Ishikawa (cell line): ENCODE results near the gene KDM8.

Source experiments
- CEBPB ChIP-seq: IDR thresholded peaks from 2 replicates; pipeline ENCODE4 v1.6.1; 2012
- CREB1 ChIP-seq: IDR thresholded peaks from 2 replicates; pipeline ENCODE4 v1.6.1; 2012; ENCODE audit warnings: low read depth
- EGR1 ChIP-seq: IDR thresholded peaks from 2 replicates; pipeline ENCODE4 v1.6.1; 2012
- EP300 ChIP-seq: IDR thresholded peaks from 2 replicates; pipeline ENCODE4 v1.6.1; 2012; ENCODE audit warnings: borderline replicate concordance
- FOXM1 ChIP-seq: IDR thresholded peaks from 2 replicates; pipeline ENCODE4 v1.6.1; 2012; ENCODE audit warnings: low read depth, borderline replicate concordance
- NFIC ChIP-seq: IDR thresholded peaks from 2 replicates; pipeline ENCODE4 v1.6.1; 2012
- RAD21 ChIP-seq: IDR thresholded peaks from 2 replicates; pipeline ENCODE4 v1.6.1; 2012; ENCODE audit warnings: low read depth
- TAF1 ChIP-seq: IDR thresholded peaks from 2 replicates; pipeline ENCODE4 v1.6.1; 2012; ENCODE audit warnings: low read depth, mild to moderate bottlenecking
- TCF12 ChIP-seq: IDR thresholded peaks from 2 replicates; pipeline ENCODE4 v1.6.1; 2012; ENCODE audit warnings: low read depth
- TEAD4 ChIP-seq: IDR thresholded peaks from 2 replicates; pipeline ENCODE4 v1.6.1; 2012
- USF1 ChIP-seq: IDR thresholded peaks from 2 replicates; pipeline ENCODE4 v1.6.1; 2012
- YY1 ChIP-seq: IDR thresholded peaks from 2 replicates; pipeline ENCODE4 v1.6.1; 2012; ENCODE audit warnings: low read depth
- ZBTB7A ChIP-seq: IDR thresholded peaks from 2 replicates; pipeline ENCODE4 v1.6.1; 2012; ENCODE audit warnings: low read depth
- TF ChIP-seq, protein P1 (sequence below): IDR thresholded peaks from 2 replicates; pipeline ENCODE4 v1.6.1; 2012; ENCODE audit warnings: low read depth, mild to moderate bottlenecking
- TF ChIP-seq, protein P2 (sequence below): IDR thresholded peaks from 2 replicates; pipeline ENCODE4 v1.6.1; 2012

KDM8 gene

GRCh38 chr16:27218756-27219155 is 15.4 kb downstream of the KDM8 start:
- no peak for TF ChIP-seq TAF1
- TF ChIP-seq, protein P1, sequence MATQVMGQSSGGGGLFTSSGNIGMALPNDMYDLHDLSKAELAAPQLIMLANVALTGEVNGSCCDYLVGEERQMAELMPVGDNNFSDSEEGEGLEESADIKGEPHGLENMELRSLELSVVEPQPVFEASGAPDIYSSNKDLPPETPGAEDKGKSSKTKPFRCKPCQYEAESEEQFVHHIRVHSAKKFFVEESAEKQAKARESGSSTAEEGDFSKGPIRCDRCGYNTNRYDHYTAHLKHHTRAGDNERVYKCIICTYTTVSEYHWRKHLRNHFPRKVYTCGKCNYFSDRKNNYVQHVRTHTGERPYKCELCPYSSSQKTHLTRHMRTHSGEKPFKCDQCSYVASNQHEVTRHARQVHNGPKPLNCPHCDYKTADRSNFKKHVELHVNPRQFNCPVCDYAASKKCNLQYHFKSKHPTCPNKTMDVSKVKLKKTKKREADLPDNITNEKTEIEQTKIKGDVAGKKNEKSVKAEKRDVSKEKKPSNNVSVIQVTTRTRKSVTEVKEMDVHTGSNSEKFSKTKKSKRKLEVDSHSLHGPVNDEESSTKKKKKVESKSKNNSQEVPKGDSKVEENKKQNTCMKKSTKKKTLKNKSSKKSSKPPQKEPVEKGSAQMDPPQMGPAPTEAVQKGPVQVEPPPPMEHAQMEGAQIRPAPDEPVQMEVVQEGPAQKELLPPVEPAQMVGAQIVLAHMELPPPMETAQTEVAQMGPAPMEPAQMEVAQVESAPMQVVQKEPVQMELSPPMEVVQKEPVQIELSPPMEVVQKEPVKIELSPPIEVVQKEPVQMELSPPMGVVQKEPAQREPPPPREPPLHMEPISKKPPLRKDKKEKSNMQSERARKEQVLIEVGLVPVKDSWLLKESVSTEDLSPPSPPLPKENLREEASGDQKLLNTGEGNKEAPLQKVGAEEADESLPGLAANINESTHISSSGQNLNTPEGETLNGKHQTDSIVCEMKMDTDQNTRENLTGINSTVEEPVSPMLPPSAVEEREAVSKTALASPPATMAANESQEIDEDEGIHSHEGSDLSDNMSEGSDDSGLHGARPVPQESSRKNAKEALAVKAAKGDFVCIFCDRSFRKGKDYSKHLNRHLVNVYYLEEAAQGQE = no peak
- no peak for TF ChIP-seq ZBTB7A
- no peak for TF ChIP-seq TCF12
- TF ChIP-seq RAD21 = no peak
- TF ChIP-seq EP300 = no peak

- no peak for TF ChIP-seq NFIC
- TF ChIP-seq TAF1 = no peak
- no peak for TF ChIP-seq TEAD4
- TF ChIP-seq TCF12 = no peak
- no peak for TF ChIP-seq RAD21
- TF ChIP-seq, protein P1 = no peak
- TF ChIP-seq, protein P2, sequence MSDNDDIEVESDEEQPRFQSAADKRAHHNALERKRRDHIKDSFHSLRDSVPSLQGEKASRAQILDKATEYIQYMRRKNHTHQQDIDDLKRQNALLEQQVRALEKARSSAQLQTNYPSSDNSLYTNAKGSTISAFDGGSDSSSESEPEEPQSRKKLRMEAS = no peak
- TF ChIP-seq USF1 = no peak
- TF ChIP-seq ZBTB7A = no peak
- no peak for TF ChIP-seq EGR1
- TF ChIP-seq FOXM1 = no peak
- TF ChIP-seq EP300 = no peak
- no peak for TF ChIP-seq CREB1
- no peak for TF ChIP-seq CEBPB
- no peak for TF ChIP-seq YY1
Measured at GRCh38 chr16:27219161-27219560, 15.8 kb downstream of the KDM8 start.

DNA sequence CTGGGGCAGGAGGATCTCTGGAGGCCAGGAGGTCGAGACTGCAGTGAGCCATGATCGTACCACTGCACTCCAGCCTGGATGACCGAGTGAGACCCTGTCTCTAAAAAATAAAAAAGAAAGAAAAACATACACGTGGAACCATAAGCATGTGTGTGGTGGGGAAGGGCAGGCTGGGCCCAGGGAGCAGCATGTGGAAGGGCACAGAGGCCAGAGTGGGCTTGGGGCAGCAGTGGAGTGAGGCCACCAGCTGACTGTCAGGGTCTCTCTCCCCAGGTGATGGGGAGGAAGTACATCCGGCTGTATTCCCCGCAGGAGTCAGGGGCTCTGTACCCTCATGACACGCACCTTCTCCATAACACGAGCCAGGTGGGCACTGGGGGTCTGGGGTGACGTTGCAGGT is 16.8 kb downstream of the KDM8 start:
- TF ChIP-seq NFIC = no peak
- TF ChIP-seq ZBTB7A = no peak
- no peak for TF ChIP-seq YY1
- no peak for TF ChIP-seq RAD21
- no peak for TF ChIP-seq FOXM1
- no peak for TF ChIP-seq TAF1
- TF ChIP-seq EGR1 = no peak
- TF ChIP-seq CREB1 = no peak
- TF ChIP-seq, protein P2 = no peak
- TF ChIP-seq, protein P1 = no peak
- no peak for TF ChIP-seq TCF12
- no peak for TF ChIP-seq USF1
- no peak for TF ChIP-seq TEAD4
- no peak for TF ChIP-seq CEBPB
- no peak for TF ChIP-seq EP300

GRCh38 chr16:27220527-27220926 is 17.2 kb downstream of the KDM8 start:
- no peak for TF ChIP-seq RAD21
- TF ChIP-seq, protein P1 = no peak
- no peak for TF ChIP-seq TAF1
- TF ChIP-seq EP300 = no peak
- TF ChIP-seq USF1 = no peak
- TF ChIP-seq YY1 = no peak
- TF ChIP-seq, protein P2 = no peak
- no peak for TF ChIP-seq TCF12
- no peak for TF ChIP-seq NFIC
- no peak for TF ChIP-seq ZBTB7A
- TF ChIP-seq EGR1 = no peak
- TF ChIP-seq CEBPB = no peak
- no peak for TF ChIP-seq FOXM1
- TF ChIP-seq CREB1 = no peak
- TF ChIP-seq TEAD4 = no peak
